PC-9 (cell line): Measurements from ENCODE around the gene AFF2. TPM values are rescaled to one million over a fixed set of nuclear protein-coding genes. Genes with fewer than 3 reads are reported as not detected.

Source experiments
- BruUV-seq: library from RNA; stranded (reverse); fragments of 400-500 nt; replicated peaks from 2 replicates; lab custom pipeline; 2021; lab: Mats Ljungman, UMichigan
- CTCF ChIA-PET: fragments of 300-600 bp; sonication (Branson Sonifier 250); formaldehyde crosslinking; loops from one replicate; lab custom pipeline; 2022; ENCODE audit warnings: antibody characterized with exemption; lab: Charles Lee
- POLR2A ChIA-PET: fragments of 300-600 bp; sonication (Branson Sonifier 250); formaldehyde crosslinking; loops from one replicate; lab custom pipeline; 2022; ENCODE audit warnings: antibody characterized with exemption; ENCODE audit not compliant: unreplicated experiment; lab: Charles Lee
- DNase-seq, 2 experiments: peaks; one replicate each; pipeline versions ENCODE4 v3.0.0 to v3.0.0-alpha.2; 2015 to 2022; ENCODE audit warnings: mixed read lengths in 1 of 2
- H2AFZ ChIP-seq: fragments of 200-600 bp; sonication (generic); 2 replicates; pipeline ENCODE4 v1.8.1; 2017; ENCODE audit warnings: antibody characterized with exemption
- H3F3A ChIP-seq: fragments of 200-600 bp; sonication (generic); 2 replicates; pipeline ENCODE4 v1.8.1; 2017; ENCODE audit warnings: antibody characterized with exemption, mild to moderate bottlenecking, low read depth; ENCODE audit not compliant: insufficient read depth
- H3K27ac ChIP-seq: fragments of 200-600 bp; sonication (generic); 2 replicates; pipeline ENCODE4 v1.6.1; 2016; ENCODE audit warnings: mixed run types
- H3K27me3 ChIP-seq: fragments of 200-600 bp; sonication (generic); 2 replicates; pipeline ENCODE4 v1.6.1; 2016; ENCODE audit warnings: low read depth, mixed run types; ENCODE audit not compliant: insufficient read depth
- H3K36me3 ChIP-seq: fragments of 200-600 bp; sonication (generic); 2 replicates; pipeline ENCODE4 v1.6.1; 2016; ENCODE audit warnings: low read depth, mixed run types
- H3K4me1 ChIP-seq: fragments of 200-600 bp; sonication (generic); replicated peaks from 2 replicates; pipeline ENCODE4 v1.6.1; 2016; ENCODE audit warnings: mixed run types; ENCODE audit not compliant: insufficient read depth
- H3K4me2 ChIP-seq: fragments of 200-600 bp; sonication (generic); 2 replicates; pipeline ENCODE4 v1.6.1; 2017; ENCODE audit warnings: mixed run types
- H3K4me3 ChIP-seq: fragments of 200-600 bp; sonication (generic); 2 replicates; pipeline ENCODE4 v1.6.1; 2016; ENCODE audit warnings: mixed run types
- H3K79me2 ChIP-seq: fragments of 200-600 bp; sonication (generic); 2 replicates; pipeline ENCODE4 v1.6.1; 2017; ENCODE audit warnings: low read depth, mixed run types
- H3K9me2 ChIP-seq: fragments of 200-600 bp; sonication (generic); 2 replicates; pipeline ENCODE4 v1.8.1; 2017; ENCODE audit warnings: mild to moderate bottlenecking; ENCODE audit not compliant: insufficient read depth
- H3K9me3 ChIP-seq: fragments of 200-600 bp; sonication (generic); 2 replicates; pipeline ENCODE4 v1.8.1; 2016; ENCODE audit warnings: low read depth; ENCODE audit not compliant: insufficient read depth
- H4K20me1 ChIP-seq: fragments of 200-600 bp; sonication (generic); 2 replicates; pipeline ENCODE4 v1.8.1; 2017; ENCODE audit not compliant: insufficient read depth
- CTCF ChIP-seq: fragments of 200-600 bp; sonication (generic); conservative IDR thresholded peaks from 2 replicates; pipeline ENCODE4 v1.6.1; 2017; ENCODE audit warnings: mixed run types, antibody characterized with exemption, mild to moderate bottlenecking, moderate library complexity
- EZH2 ChIP-seq: fragments of 200-600 bp; sonication (generic); IDR thresholded peaks from 2 replicates; pipeline ENCODE4 v1.8.0; 2017; ENCODE audit warnings: antibody characterized with exemption, low read depth
- intact Hi-C: fragments of 100-400 bp; cut with micrococcal nuclease; formaldehyde crosslinking; loops from one replicate; pipeline ENCODE4 v1.10.0; 2022; ENCODE audit not compliant: unreplicated experiment
- total RNA-seq: library from RNA; stranded (reverse); gene quantifications from 2 replicates; pipeline ENCODE4 v1.2.3, GENCODE V29; 2021

The AFF2 gene
- total RNA-seq, 1 experiment from 2014 or later = not detected

GRCh38 chrX:148878371-148878770 lies 378.0 kb downstream of the AFF2 start:
- no peak for TF ChIP-seq EZH2
- no peak for TF ChIP-seq CTCF
- BruUV-seq = no TSS peak
- ChIA-PET CTCF (interaction anchor here (0.7 kb wide), 1 partner anchor 635 kb away, joined by 3 read pairs; no protein-coding TSS in a partner anchor), POLR2A (no interaction called here)
- no peaks in the 10 kb centered on the region for H3F3A ChIP-seq
- peak in 1 of 2 experiments; percentile 43 for DNase-seq
- no peak overlapping the region for H3K27ac ChIP-seq
- no peak overlapping the region for H2AFZ ChIP-seq
- no peaks in the 10 kb centered on the region for H4K20me1 ChIP-seq
- no peaks in the 10 kb centered on the region for H3K27me3 ChIP-seq
- intact Hi-C loops = no loop called here
- H3K9me2 ChIP-seq = no peaks in the 10 kb centered on the region
- no peaks in the 10 kb centered on the region for H3K9me3 ChIP-seq
- H3K4me1 ChIP-seq = no peaks in the 10 kb centered on the region
- H3K4me3 ChIP-seq = no peak overlapping the region
- H3K36me3 ChIP-seq = no peaks in the 10 kb centered on the region
- no peaks in the 10 kb centered on the region for H3K79me2 ChIP-seq
- no peak overlapping the region for H3K4me2 ChIP-seq

GRCh38 chrX:148885203-148885602 lies 384.8 kb downstream of the AFF2 start:
- H3K27me3 ChIP-seq = 0 out of 2 replicates have a peak, but pooled peaks cover 9% of the 10 kb centered on the region
- BruUV-seq = no TSS peak
- no peak overlapping the region for H2AFZ ChIP-seq
- intact Hi-C loops = no loop called here
- no peaks in the 10 kb centered on the region for H3K36me3 ChIP-seq
- TF ChIP-seq EZH2 (no peak), CTCF (no peak)
- no peaks in the 10 kb centered on the region for H3F3A ChIP-seq
- H3K4me2 ChIP-seq = no peak overlapping the region
- H3K27ac ChIP-seq = no peak overlapping the region
- H3K9me3 ChIP-seq = no peaks in the 10 kb centered on the region
- H4K20me1 ChIP-seq = peaks cover 3% of the 10 kb centered on the region; the same call in 1 of the 2 replicates
- H3K4me1 ChIP-seq = no peaks in the 10 kb centered on the region
- H3K9me2 ChIP-seq = no peaks in the 10 kb centered on the region
- DNase-seq = no peak
- H3K79me2 ChIP-seq = no peaks in the 10 kb centered on the region
- ChIA-PET CTCF (no interaction called here), POLR2A (no interaction called here)
- H3K4me3 ChIP-seq = no peak overlapping the region

DNA sequence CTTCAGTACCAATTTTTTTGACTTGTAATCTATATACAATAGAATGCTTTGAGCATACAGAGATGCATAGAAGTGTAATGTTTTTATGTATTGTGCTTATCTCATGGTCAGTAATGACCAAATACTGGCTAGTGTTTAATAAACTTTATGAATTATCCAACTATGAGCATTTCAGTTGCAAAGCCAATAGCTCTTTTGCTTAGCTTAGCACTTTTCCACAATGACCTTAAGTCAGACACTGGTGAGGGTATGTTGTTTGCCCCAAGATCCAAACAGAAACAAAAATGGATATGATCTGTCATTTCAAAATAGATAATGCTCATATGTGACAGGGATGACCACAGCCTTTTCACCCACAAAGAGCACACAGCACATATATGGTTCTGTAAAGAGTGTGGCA lies 393.0 kb downstream of the AFF2 start:
- Histone ChIP-seq H3K4me1 (no peaks in the 10 kb centered on the region), H3K4me3 (no peak overlapping the region), H3K79me2 (no peaks in the 10 kb centered on the region), H3K36me3 (no peaks in the 10 kb centered on the region), H3K27me3 (0 out of 2 replicates have a peak, but pooled peaks cover 10% of the 10 kb centered on the region), H3K27ac (no peak overlapping the region), H3F3A (no peaks in the 10 kb centered on the region), H2AFZ (no peak overlapping the region), H3K4me2 (no peak overlapping the region), H4K20me1 (no peaks in the 10 kb centered on the region), H3K9me2 (no peaks in the 10 kb centered on the region), H3K9me3 (no peaks in the 10 kb centered on the region)
- intact Hi-C loops = no loop called here
- BruUV-seq = no TSS peak
- no peak for TF ChIP-seq CTCF
- TF ChIP-seq EZH2 = no peak
- DNase-seq = no peak
- ChIA-PET POLR2A (no interaction called here), CTCF (no interaction called here)
